Measurements from ENCODE around the gene SLIT1.
A peak's percentile ranks its signal among the peaks of the same experiment; 100 is the strongest.

Gene SLIT1

GRCh38 chr10:97046456-97047082, 139.2 kb downstream of the SLIT1 start:
- H3K27me3 ChIP-seq (ENCODE audit: control insufficient read depth, insufficient read depth, low read length): peaks cover 35% of the 10 kb centered on the region

DNA sequence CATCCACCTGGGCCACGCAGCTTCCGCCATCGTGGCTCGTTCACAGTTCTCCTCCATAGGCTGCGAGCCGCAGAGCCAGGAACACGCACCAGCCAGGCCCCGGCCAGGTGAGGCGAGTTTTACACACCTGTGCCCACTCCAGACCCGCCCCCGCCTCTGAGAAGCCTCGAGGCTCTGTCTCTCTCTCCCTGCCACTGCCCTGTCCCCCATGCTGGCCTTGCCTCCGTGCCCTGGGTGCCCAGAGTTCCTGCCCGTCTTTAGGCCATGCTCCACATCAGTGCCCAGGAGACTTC, 142.2 kb downstream of the SLIT1 start:
- Histone ChIP-seq H3K4me1 (ENCODE audit: control insufficient read depth, insufficient read depth, low read length) (no peaks in the 10 kb centered on the region), H3K27me3 (ENCODE audit: control insufficient read depth, insufficient read depth, low read length) (peaks cover 21% of the 10 kb centered on the region), H3K4me3 (ENCODE audit: low read length) (no peak overlapping the region), H3K4me2 (ENCODE audit: low read length) (no peak overlapping the region), H3K9ac (ENCODE audit: low read depth, low read length) (no peak overlapping the region), H3K9me3 (replicated peaks; ENCODE audit: low read length) (no peaks in the 10 kb centered on the region), H3K36me3 (ENCODE audit: insufficient read depth, low read length) (no peaks in the 10 kb centered on the region)

More at GRCh38 chr10:97046456-97047082, 139.2 kb downstream of the SLIT1 start:
- H3K9me3 ChIP-seq (replicated peaks; ENCODE audit: low read length): no peaks in the 10 kb centered on the region
- H3K4me1 ChIP-seq (ENCODE audit: control insufficient read depth, insufficient read depth, low read length): no peaks in the 10 kb centered on the region
- no peak overlapping the region for H3K4me2 ChIP-seq (ENCODE audit: low read length)
- H3K36me3 ChIP-seq (ENCODE audit: insufficient read depth, low read length): no peaks in the 10 kb centered on the region
- no peak overlapping the region for H3K9ac ChIP-seq (ENCODE audit: low read depth, low read length)
- H3K4me3 ChIP-seq (ENCODE audit: low read length): no peak overlapping the region

- H3K4me2 ChIP-seq (ENCODE audit: low read length): no peak overlapping the region
- peaks cover 21% of the 10 kb centered on the region for H3K27me3 ChIP-seq (ENCODE audit: control insufficient read depth, insufficient read depth, low read length)
- H3K9ac ChIP-seq (ENCODE audit: low read depth, low read length): no peak overlapping the region
- peaks cover under 1% of the 10 kb centered on the region for H3K4me1 ChIP-seq (ENCODE audit: control insufficient read depth, insufficient read depth, low read length)
- H3K36me3 ChIP-seq (ENCODE audit: insufficient read depth, low read length): no peaks in the 10 kb centered on the region
- H3K9me3 ChIP-seq (replicated peaks; ENCODE audit: low read length): no peaks in the 10 kb centered on the region
- H3K4me3 ChIP-seq (ENCODE audit: low read length): no peak overlapping the region
Observed at GRCh38 chr10:97042716-97043562, 142.8 kb downstream of the SLIT1 start.

DNA sequence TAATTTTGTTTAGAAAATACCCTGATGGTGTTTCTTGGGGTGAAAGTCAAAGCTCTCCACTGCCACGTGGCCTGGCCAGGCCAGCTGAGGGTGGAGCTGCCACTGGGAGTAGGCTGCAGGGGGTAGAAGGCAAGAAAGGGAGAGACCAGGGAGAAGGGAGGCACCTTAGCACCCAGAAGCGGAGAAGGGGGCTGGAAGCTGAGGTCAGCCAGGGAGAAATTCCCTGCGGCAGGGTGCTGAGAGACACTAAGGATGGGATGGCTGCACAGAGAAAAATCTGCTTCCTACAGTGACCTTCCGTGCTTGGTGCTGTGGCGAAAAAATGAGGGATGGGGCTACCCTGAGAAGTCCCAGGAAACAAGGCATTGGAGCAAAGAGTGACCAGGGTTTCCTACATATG, 143.7 kb downstream of the SLIT1 start:
- H3K9ac ChIP-seq (ENCODE audit: low read depth, low read length): no peak overlapping the region
- no peaks in the 10 kb centered on the region for H3K9me3 ChIP-seq (replicated peaks; ENCODE audit: low read length)
- H3K36me3 ChIP-seq (ENCODE audit: insufficient read depth, low read length): no peaks in the 10 kb centered on the region

DNA sequence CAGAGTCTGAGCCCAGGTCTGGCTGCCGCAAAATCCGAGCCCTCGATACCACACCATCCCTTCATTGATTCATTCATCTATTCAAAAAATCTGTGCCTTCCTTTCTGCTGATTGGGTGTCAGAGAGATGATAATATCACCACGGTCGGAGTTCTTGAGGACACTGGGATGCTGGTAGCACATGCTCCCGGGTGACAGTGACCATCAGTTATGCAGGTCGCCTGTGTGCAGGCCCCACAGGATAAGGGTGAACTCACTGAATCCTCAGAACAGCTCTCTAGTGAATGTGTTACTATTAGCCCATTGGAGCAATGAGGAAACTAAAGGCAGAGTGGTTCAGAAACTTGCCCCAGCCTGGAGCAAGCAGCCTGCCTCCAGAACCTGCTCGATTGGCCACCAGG, 145.1 kb downstream of the SLIT1 start:
- Histone ChIP-seq H3K4me1 (ENCODE audit: control insufficient read depth, insufficient read depth, low read length) (peaks cover 6% of the 10 kb centered on the region), H3K27me3 (ENCODE audit: control insufficient read depth, insufficient read depth, low read length) (peaks cover 21% of the 10 kb centered on the region), H3K4me2 (ENCODE audit: low read length) (no peak overlapping the region), H3K9ac (ENCODE audit: low read depth, low read length) (no peak overlapping the region), H3K36me3 (ENCODE audit: insufficient read depth, low read length) (no peaks in the 10 kb centered on the region), H3K4me3 (ENCODE audit: low read length) (no peak overlapping the region), H3K9me3 (replicated peaks; ENCODE audit: low read length) (no peaks in the 10 kb centered on the region)

More for the DNA sequence above, 143.7 kb downstream of the SLIT1 start:
- H3K4me3 ChIP-seq (ENCODE audit: low read length): no peak overlapping the region
- no peak overlapping the region for H3K4me2 ChIP-seq (ENCODE audit: low read length)
- H3K4me1 ChIP-seq (ENCODE audit: control insufficient read depth, insufficient read depth, low read length): peaks cover 6% of the 10 kb centered on the region
- peaks cover 21% of the 10 kb centered on the region for H3K27me3 ChIP-seq (ENCODE audit: control insufficient read depth, insufficient read depth, low read length)

- no peak overlapping the region for H3K4me3 ChIP-seq (ENCODE audit: low read length)
- H3K4me2 ChIP-seq (ENCODE audit: low read length): no peak overlapping the region
- peaks cover 26% of the 10 kb centered on the region for H3K27me3 ChIP-seq (ENCODE audit: control insufficient read depth, insufficient read depth, low read length)
- no peak overlapping the region for H3K9ac ChIP-seq (ENCODE audit: low read depth, low read length)
- no peaks in the 10 kb centered on the region for H3K9me3 ChIP-seq (replicated peaks; ENCODE audit: low read length)
- peaks cover 6% of the 10 kb centered on the region for H3K4me1 ChIP-seq (ENCODE audit: control insufficient read depth, insufficient read depth, low read length)
- no peaks in the 10 kb centered on the region for H3K36me3 ChIP-seq (ENCODE audit: insufficient read depth, low read length)
Observed at GRCh38 chr10:97040248-97040584, 145.5 kb downstream of the SLIT1 start.

- Histone ChIP-seq H3K4me3 (ENCODE audit: low read length) (no peak overlapping the region), H3K9me3 (replicated peaks; ENCODE audit: low read length) (no peaks in the 10 kb centered on the region), H3K4me1 (ENCODE audit: control insufficient read depth, insufficient read depth, low read length) (peaks cover 6% of the 10 kb centered on the region), H3K27me3 (ENCODE audit: control insufficient read depth, insufficient read depth, low read length) (peaks cover 31% of the 10 kb centered on the region), H3K4me2 (ENCODE audit: low read length) (no peak overlapping the region), H3K36me3 (ENCODE audit: insufficient read depth, low read length) (no peaks in the 10 kb centered on the region), H3K9ac (ENCODE audit: low read depth, low read length) (no peak overlapping the region)
Observed at GRCh38 chr10:97039538-97040247, 146.1 kb downstream of the SLIT1 start.

- no peak overlapping the region for H3K4me2 ChIP-seq (ENCODE audit: low read length)
Observed at GRCh38 chr10:97038688-97039087, 147.1 kb downstream of the SLIT1 start.

GRCh38 chr10:97037365-97038361, 148.1 kb downstream of the SLIT1 start:
- Histone ChIP-seq H3K36me3 (ENCODE audit: insufficient read depth, low read length) (no peaks in the 10 kb centered on the region), H3K9ac (ENCODE audit: low read depth, low read length) (no peak overlapping the region), H3K9me3 (replicated peaks; ENCODE audit: low read length) (no peaks in the 10 kb centered on the region), H3K27me3 (ENCODE audit: control insufficient read depth, insufficient read depth, low read length) (peaks cover 32% of the 10 kb centered on the region), H3K4me1 (ENCODE audit: control insufficient read depth, insufficient read depth, low read length) (peaks cover 6% of the 10 kb centered on the region), H3K4me3 (ENCODE audit: low read length) (peak overlapping the region; percentile 67), H3K4me2 (ENCODE audit: low read length) (peak overlapping the region; percentile 90)

More at GRCh38 chr10:97038688-97039087, 147.1 kb downstream of the SLIT1 start:
- peaks cover 33% of the 10 kb centered on the region for H3K27me3 ChIP-seq (ENCODE audit: control insufficient read depth, insufficient read depth, low read length)
- no peaks in the 10 kb centered on the region for H3K9me3 ChIP-seq (replicated peaks; ENCODE audit: low read length)
- peaks cover 6% of the 10 kb centered on the region for H3K4me1 ChIP-seq (ENCODE audit: control insufficient read depth, insufficient read depth, low read length)
- no peak overlapping the region for H3K9ac ChIP-seq (ENCODE audit: low read depth, low read length)
- H3K4me3 ChIP-seq (ENCODE audit: low read length): no peak overlapping the region
- H3K36me3 ChIP-seq (ENCODE audit: insufficient read depth, low read length): no peaks in the 10 kb centered on the region

DNA sequence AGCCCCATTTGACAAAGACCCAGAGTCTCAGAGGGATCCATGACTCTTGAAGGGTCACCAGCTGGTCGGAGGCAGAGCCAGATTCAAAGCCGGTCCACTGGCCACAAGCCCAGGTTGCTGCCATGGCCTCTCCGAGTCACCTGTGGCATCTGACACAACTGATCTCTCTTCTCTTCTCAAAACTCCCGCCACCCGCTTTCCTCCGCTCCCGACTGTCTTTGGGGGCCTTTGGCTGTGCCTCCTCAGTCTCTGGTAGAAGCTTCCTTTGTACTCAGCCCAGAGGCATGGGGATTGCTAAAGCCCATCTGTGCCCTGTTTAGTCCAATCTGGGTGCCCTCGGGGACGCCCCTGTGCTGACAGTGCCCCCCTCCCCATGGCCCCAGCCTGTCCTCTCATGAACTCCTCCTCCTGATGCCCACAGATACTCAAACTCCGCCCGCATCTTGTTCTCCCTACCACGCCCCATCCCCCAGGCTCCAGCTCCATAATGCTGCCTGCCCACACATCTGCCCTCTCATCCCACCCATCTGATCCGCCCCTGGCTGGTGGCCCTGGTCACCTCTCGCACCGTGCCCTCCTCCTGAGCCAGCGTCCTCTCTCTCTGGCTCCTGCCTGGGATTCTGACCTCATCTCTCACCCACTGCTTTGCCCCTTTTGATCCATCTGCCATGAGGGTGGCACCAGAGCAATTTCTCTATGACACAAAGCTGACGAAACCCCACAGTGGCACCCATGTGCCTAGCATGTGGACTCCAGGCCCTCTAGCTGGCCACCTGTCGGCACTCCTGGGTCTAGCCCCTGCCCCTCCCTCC, 150.6 kb downstream of the SLIT1 start:
- peaks cover 6% of the 10 kb centered on the region for H3K4me1 ChIP-seq (ENCODE audit: control insufficient read depth, insufficient read depth, low read length)
- H3K27me3 ChIP-seq (ENCODE audit: control insufficient read depth, insufficient read depth, low read length): peaks cover 45% of the 10 kb centered on the region
- H3K9me3 ChIP-seq (replicated peaks; ENCODE audit: low read length): no peaks in the 10 kb centered on the region
- no peak overlapping the region for H3K9ac ChIP-seq (ENCODE audit: low read depth, low read length)
- H3K4me3 ChIP-seq (ENCODE audit: low read length): no peak overlapping the region
- H3K36me3 ChIP-seq (ENCODE audit: insufficient read depth, low read length): no peaks in the 10 kb centered on the region
- no peak overlapping the region for H3K4me2 ChIP-seq (ENCODE audit: low read length)

All from skeletal muscle satellite cell (primary cell).